HG03025 (cell line): ENCODE data around the gene NUBPL.
"Not testable (repeated sequence)": the region's sequence is repeated elsewhere in the genome, so short reads cannot be mapped to it uniquely, and the experiment has no call there.

Experiments used
- ATAC-seq: cut with Tn5 transposase; IDR thresholded peaks from one replicate; pipeline ENCODE4 v1.9.1; 2021; ENCODE audit warnings: mild to moderate bottlenecking, moderate library complexity; ENCODE audit not compliant: unreplicated experiment, low FRiP score

Gene NUBPL

DNA sequence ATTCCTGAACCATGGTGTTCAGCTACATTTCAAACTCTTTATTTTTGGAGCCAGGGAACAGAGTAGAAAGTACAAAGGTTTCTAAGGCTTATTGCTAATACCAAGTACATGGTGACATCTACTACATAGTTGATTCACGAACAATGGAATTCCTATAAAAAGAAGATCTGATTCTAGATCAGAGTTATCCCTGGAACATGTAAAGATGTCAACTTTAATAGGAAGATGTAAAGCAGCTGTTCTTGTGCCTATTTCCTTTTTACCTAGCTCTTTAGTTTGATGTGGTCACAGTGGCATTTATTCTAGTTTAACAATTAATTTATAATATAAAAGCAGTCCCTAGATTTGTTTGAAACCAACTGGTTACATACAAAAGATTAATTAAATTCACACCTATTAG lies 99.5 kb downstream of the NUBPL start:
- no peak for ATAC-seq

DNA sequence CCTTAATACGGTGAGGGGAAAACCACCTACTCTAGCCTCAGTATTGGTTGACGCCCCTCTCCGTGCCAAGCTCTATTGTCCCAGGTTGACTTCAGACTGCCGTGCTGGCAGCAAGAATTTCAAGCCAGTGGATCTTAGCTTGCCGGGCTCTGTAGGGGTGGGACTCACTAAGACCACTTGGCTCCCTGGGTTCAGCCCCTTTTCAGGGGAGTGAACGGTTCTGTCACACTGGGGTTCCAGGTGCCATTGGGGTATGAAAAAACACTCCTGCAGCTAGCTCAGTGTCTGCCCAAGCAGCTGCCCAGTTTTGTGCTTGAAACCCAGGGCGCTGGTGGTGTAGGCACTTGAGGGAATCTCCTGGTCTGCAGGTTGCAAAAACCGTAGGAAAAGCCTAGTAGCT lies 107.1 kb downstream of the NUBPL start:
- ATAC-seq = no peak

DNA sequence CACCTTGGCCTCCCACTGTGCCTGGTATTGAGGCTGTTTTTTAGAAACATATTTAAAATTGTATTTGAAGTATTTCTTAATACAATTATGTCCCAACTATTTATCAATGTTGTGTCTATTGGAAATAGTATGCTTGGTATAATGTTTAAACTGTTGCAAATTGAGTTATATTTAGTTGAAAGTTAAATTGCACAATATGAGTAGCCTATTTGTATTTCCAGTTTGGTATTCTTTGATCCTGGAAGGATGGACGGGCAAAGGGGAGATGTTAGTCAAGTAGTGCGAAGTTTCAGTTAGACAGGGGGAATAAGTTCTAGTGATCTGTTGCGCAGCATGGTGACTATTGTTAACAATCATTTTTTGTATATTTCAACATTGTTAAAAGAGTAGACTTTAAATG lies 111.5 kb downstream of the NUBPL start:
- ATAC-seq = no peak

DNA sequence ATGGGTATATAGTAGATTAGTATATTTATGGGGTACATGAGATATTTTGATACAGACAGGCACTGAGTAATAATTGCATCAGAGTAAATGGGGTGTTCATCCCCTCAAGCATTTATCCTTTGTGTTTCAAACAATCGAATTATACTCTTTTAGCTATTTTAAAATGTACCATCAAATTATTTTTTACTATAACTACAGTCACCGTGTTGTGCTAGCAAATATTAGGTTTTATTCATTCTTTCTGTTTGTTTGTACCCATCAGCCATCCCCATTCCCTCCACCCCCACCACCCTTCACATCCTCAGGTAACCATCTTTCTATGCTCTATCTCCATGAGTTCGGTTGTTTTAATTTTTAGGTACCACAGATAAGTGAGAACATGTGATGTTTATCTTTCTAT lies 115.8 kb downstream of the NUBPL start:
- ATAC-seq = no peak

DNA sequence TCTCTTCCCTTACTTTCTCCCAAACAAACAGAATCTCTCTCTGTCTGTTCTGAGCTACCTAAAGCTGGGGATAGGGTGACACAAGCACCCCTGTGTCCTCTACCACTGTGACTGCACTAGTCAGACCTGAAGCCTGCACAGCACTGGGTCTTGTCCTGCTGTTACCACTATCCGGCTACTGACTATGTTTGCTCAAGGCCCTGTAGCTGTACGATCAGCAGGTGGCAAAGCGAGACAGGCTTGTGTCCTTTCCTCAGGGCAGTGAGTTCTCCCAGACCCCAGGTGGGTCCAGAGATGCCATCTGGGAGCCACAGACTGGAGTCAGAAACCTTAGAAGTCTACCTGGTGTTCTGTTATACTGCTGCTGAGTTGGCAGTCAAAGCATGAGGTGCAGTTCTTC lies 116.4 kb downstream of the NUBPL start:
- ATAC-seq = no peak

DNA sequence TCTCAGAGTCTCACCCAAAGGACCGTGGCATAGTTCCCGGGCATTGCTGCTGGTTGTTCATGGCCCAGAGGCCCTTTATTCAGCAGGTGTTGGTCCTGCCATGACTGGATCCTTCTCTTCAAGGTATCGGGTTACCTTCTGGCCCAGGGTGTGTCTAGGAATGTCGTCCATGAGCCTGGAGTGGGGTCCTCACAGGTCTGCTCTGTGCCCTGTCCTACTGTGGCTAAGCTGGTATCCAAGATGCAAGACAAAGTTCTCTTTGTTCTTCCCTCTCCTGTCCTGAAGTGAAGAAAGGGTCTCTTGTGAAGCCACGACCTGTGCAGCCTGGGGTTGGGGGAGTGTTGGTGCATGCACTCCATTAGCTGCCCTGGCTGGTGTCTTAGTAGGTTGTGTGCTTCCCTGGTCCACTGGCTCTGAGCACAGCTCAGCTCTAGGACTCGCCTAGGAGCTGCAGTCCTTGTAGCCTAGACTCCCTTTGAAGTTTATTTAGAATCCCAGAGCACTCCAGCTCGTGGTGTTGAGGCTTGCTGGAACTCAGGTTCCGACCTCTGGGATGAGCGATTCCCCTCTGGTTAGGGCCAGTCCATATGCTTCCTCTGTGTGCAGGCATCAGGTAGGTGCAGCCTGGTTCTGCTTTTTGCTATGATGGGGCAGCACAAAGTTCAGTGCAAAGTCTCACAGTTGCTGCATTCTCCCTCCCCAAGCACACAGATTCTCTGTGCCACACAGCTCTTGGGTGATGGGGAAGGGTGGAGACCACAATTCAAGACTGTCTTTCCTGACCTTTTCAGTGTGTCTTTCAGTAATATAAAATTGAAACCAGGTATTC lies 117.4 kb downstream of the NUBPL start:
- ATAC-seq = no peak

DNA sequence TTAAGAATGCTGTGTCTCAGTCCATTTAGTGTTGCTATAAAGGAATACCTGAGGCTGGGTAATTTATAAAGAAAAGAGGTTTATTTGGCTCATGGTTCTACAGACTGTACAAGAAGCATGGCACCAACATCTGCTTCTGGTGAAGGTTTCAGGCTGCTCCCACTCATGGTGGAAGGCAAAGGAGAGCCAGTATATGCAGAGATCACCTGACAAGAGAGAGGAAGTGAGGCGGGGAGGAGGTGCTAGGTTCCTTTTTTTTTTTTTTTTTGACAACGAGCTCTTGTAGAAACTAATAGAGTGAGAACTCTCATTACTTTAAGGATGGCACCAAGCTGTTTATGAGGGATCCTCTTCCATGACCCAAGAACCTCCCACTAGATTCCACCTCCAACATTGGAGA lies 121.6 kb downstream of the NUBPL start:
- ATAC-seq = no peak

DNA sequence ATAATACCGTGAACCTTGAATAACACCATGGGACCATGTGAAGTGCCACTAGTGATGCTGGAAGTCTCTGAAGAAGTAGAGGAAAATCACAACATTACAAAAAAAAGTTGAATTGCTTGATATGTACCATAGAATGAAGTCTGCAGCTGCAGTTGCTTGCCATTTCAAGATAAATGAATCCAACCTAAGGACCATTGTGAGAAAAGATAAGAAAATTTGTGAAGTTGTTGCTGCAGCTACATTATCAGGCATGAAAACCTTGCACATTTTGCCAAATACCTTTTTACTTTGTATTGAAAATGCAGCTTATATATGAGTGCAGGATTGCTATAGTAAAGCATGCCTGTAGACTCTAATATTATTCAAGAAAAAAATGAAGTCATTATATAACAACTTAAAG lies 126.5 kb downstream of the NUBPL start:
- no peak for ATAC-seq

DNA sequence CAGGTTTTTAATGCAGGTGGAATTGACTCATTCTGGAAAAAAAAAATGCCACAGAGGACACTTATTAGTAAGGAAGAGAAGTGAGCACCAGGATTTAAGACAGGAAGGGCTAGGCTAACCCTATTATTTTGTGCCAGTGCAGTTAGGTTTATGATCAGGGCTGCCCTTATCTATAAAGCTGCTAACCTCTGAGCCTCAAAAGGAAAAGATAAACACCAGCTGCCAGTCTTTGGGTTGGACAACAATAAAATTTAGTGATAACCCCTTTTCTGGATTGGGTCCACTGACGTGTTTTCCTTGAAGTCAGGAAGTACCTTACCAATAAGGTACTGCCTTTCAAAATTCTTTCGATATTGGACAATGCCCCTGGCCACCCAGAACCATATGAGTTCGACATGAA lies 128.9 kb downstream of the NUBPL start:
- no peak for ATAC-seq

DNA sequence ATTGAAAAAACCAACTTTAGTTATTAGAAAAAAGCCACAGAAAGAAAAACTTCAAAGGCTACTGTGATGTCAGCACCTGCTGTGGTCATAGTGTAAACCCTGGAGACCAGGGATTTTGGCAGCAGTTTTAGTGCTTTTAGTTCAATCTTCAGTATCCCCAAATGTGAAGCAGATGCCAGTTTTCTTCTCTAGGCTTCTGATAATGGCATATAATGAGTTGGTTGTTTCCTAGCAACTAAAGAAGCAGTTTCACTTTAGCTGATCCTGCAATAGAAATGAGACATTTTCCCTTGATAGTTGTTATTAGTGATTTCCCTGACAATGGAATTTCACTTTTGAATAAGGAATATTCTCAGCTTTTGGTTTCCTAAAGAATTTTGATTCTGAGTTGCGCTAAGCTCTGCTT lies 131.2 kb downstream of the NUBPL start:
- ATAC-seq = no peak

DNA sequence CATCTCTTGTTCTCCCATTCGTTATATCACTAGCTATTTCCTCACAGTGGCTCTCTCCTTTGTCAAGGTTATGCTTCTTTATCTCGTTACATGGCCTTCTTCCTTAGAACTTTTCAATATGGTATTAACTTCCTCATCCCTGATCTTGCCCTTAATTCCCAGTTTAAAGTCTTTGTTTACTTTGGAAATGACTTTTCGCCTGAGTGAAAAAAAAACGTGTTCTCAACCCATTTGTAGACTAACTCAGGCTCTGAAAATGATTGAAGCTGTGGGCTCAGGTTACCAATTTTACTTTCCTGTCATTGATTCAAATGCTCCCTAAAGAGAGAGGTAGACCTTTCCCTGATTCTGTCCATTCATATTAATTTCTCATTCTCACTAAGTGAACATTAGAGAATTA lies 135.2 kb downstream of the NUBPL start:
- no peak for ATAC-seq

DNA sequence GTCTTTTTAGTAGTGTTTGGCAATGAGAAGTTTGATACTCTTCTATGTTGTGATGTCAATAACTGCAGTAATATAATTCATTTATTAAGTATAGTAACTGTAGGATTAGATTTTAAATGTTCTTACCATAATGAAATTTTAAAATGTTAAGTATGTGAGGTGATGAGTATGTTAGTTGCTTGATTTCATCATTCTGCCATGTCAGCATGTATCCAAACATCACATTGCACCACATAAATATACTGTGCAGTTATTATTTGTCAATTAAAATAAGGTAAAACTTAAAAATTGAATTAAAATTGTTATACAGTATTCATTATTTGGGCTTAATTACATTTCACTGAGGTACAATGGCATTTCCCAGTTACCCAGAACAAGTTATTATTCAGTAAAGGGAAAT lies 138.6 kb downstream of the NUBPL start:
- ATAC-seq = no peak

DNA sequence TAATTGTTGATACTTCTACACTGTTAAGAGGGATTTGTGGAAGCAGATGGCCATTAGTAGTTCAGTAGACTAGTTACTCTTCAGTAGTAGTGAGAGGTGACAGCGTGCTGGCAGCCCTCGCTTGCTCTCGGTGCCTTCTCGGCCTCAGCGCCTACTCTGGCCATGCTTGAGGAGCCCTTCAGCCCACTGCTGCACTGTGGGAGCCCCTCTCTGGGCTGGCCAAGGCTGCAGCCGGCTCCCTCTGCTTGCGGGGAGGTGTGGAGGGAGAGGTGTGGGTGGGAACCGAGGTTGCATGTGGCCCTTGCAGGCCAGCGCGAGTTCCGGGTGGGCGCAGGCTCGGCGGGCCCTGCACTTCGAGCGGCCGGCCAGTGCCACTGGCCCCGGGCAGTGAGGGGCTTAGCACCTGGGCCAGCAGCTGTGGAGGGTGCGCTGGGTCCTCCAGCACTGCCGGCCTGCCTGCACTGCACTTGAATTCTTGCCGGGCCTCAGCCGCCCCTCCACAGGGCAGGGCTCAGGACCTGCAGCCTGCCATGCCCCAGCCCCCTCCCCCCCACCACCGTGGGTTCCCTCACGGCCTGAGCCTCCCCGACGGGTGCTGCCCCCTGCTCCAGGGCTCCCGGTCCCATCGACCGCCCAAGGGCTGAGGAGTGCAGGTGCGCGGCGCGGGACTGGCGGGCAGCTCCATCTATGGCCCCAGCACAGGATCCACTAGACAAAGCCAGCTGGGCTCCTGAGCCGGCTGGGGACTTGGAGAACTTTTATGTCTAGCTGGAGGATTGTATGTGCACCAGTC lies 139.3 kb downstream of the NUBPL start:
- ATAC-seq = no peak

DNA sequence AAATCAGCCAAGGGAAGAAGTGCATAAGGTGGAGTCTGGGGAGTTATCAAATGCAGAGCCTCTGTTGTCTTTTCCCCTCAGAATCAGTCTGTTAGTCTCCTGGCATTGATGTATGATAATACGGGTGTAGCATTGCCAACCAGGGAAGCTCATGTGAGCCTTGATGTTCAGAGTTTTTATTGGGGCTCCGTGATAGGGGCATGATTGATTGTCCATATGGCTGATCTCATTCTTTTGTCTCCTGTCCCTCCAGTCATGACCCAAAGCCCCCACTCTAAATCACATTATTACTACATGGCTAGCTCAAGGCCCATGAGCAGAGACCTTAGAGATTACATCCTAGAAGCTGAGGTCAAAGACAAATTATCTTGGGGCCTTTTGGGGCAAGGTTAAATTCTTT lies 140.9 kb downstream of the NUBPL start:
- no peak for ATAC-seq

DNA sequence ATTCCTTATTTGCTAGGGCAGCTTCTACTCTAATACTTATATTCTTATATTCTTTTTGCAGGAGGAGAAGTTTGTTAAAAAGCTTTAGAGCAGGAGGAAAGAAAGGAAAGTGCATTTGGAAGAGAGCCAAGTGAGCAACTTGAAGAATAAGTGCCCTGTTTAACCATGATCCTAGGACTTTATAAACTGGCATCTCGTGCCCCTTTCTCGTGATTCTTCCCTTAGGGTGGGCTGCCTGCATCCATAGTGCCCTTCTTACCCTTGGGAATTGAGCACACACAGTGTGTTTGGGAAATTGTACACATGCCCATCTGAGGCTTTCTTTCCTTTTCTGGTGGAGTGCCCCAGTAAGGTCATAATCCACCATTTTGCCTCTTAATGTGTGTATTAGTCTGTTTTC lies 141.9 kb downstream of the NUBPL start:
- no peak for ATAC-seq

DNA sequence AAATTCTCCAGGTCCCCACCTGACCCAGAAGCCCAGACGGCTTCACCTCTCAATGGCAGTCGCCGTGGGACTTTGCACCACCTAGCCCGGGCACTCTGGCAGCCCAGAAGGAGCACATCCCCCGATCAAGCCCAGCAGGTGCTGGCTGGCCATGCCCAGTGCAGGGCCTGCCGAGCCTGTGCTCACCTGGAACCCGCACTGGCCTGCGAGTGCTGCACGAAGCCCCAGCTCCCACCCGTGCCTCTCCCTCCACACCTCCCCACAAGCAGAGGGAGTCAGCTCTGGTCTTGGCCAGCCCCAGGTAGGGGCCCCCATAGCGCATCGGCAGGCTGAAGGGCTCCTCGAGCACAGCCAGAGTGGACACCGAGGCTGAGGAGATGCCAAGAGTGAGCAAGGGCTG lies 144.5 kb downstream of the NUBPL start:
- ATAC-seq = no peak

DNA sequence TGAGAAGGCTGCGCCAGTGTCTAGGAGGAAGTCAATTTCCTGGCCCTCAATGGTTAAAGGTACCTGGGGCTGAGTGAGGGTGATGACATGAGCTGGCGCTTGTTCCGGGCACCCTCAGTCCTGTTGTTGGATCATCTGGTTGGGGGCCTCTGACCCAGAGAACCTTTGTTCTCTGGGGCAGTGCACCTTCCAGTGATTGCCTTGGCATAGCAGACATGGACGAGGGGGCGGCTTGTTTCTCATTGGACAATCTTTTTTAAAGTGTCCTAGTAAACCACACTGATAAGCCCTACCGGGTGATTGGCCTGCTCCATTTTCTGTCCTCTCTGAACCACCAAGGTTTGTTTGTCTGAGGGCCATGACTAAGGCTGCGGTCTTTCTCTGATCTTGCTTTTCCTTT lies 147.5 kb downstream of the NUBPL start:
- not testable (repeated sequence) for ATAC-seq

DNA sequence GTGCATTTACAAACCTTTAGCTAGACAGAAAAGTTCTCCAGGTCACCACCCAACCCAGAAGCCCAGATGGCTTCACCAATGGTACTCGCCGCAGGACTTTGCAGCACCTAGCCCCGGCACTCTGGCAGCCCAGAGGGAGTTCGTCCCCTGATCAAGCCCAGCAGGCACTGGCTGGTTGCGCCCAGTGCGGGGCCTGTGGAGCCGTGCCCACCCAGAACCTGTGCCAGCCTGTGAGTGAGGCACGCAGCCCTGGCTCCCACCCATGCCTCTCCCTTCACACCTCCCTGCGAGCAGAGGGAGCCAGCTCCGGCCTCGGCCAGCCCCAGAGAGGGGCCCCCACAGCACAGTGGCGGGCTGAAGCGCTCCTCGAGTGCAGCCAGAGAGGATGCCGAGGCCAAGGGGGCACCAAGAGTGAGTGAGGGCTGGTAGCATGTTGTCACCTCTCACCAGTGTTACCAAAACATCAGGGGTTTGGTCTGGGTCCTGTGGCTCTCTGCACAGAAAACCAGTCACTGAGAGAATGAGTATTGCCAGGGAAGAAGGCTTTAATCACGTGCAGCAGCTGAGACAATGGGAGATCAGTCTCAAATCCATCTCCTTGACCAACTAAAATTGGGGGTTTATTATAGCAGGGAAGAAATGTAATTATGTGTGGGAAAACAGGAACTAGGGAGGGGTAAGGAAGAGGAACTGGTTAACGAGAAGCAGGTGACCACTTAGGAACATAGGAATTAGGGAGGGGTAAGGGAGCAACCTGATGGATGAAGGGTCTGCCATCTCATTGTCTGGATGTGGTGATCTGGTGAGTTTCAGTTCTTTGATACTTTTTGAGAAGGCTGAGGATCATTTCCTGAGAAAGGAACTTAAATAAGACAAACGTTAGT lies 151.3 kb downstream of the NUBPL start:
- ATAC-seq = no peak

DNA sequence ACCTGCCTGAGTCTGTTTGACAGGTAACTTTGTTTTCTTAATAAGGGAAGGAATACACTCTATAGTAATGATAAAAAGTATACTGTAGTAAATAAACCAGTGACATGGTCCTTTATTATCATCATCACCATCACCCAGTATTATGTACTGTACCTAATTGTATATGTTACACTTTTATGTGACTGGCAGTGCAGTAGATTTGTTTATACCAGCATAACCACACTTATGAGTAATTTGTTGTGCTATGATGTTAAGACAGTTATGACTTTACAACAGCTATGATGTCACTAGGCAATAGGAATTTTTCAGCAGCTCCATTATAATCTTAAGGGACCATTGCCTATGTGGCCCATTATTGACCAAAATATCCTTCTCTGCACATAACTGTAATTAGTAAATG lies 155.0 kb downstream of the NUBPL start:
- ATAC-seq = no peak

DNA sequence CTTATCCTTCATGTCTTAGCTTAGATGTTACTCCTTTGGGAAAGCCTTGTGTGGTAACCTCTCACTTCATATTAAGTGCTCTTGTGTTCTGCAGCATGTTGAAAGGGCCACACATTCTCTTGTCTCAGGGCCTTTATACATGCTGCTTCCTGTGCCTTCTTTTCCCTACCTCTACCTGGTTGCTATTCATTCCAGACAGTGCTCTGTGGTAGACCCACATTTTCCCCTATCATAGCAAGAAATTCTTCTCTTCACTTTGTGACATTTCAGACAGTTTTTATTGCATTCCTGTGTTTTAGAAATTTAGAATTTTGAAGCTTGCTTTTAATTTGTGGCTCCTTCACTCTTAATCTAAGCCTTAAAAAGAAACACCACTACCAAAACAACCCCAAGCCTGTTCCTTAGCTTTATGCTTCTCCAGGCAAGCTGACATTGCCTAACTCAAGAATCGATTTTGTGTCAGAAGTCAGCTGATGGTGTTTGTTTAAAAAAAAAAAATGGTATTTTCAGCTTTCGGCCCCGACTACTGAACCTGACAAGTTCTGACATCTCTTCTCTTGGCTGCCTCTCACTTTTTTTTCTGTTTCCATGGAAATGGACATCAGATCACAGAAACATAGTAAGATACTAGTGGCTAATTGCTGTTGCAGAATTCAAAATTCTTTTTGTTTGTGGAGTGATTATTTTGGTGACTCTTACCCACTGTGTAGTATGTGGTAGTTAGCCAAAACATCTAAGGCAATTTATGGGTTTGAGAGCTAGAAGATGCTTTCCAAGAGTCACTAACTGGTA lies 156.3 kb downstream of the NUBPL start:
- ATAC-seq = no peak
